Activated T-cell treated with anti-CD3 and anti-CD28 coated beads, Interleukin-2, amount 50 U/mL, for 72 hours (primary cell): ENCODE data around the gene FRMD1. TPM values are rescaled to one million over a fixed set of nuclear protein-coding genes. Genes with fewer than 3 reads are reported as not detected.

Experiments
- ATAC-seq, 2 donors: fragments of 150-1000 bp; cut with Tn5 transposase; replicated peaks in 1 of 2; 2 replicates each; pipeline ENCODE4 v1.10.0; 2021; ENCODE audit warnings: moderate library complexity in 2 of 2, mild to moderate bottlenecking in 1 of 2
- DNase-seq, 2 donors: peaks; one replicate each; pipeline ENCODE4 v3.0.0; 2021 to 2022; ENCODE audit warnings: mixed read lengths in 1 of 2
- H3K27ac Mint-ChIP-seq: one replicate; pipeline ENCODE4 v1.8.0; 2022; ENCODE audit warnings: mild to moderate bottlenecking, moderate library complexity, mixed read lengths
- H3K27me3 Mint-ChIP-seq: one replicate; pipeline ENCODE4 v1.8.0; 2022; ENCODE audit warnings: low read depth, mixed read lengths
- H3K36me3 Mint-ChIP-seq, 2 donors: one replicate each; pipeline ENCODE4 v1.8.0; 2022; ENCODE audit warnings: mixed read lengths in 2 of 2, mild to moderate bottlenecking in 1 of 2; ENCODE audit not compliant: insufficient read depth in 2 of 2
- H3K4me1 Mint-ChIP-seq: one replicate; pipeline ENCODE4 v1.8.0; 2022; ENCODE audit warnings: low read depth, mixed read lengths
- H3K4me3 Mint-ChIP-seq, 2 donors: one replicate each; pipeline ENCODE4 v1.8.0; 2022; ENCODE audit warnings: mild to moderate bottlenecking in 2 of 2, mixed read lengths in 2 of 2, moderate library complexity in 2 of 2
- H3K9me3 Mint-ChIP-seq, 2 donors: one replicate each; pipeline ENCODE4 v1.8.0; 2022; ENCODE audit warnings: mixed read lengths in 2 of 2
- total RNA-seq, 2 donors: library from RNA; stranded (reverse); gene quantifications; one replicate each; pipeline ENCODE4 v1.2.3, GENCODE V29; 2022

Gene FRMD1
- total RNA-seq, 2 donors from 2014 or later, result 0.05 to 0.09 TPM

DNA sequence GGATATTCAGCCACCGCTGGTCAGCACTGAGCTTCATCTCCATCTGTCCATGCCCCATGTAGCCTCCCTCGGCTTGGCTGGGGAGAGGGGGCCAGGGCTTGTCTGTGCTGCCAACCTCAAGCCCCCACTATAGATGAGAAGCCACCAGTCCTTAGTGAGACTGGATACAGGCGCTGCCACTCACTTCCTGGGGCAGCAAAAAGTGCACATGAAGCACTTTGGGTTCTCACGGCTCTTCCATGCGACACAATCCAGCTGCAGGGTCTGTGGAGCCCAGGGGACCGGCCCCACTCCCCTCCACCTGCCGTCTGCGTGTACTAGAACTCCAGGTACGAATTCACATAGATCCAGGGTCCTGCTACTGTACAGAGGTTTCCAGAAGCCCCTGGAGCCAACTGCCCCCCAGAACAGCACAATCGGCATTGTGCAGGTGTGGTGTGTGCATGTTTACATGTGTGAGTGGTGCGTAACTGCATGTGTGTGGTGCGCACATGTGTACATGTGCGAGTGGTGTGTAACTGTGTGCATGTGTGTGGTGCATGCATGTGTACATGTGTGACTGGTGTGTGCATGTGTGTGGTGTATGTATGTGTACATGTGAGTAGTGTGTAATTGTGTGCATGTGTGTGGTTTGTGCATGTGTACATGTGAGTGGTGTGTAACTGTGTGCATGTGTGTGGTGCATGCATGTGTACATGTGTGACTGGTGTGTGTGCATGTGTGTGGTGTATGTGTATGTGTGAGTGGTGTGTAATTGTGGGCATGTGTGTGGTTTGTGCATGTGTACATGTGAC, 4.9 kb downstream of the FRMD1 start:
- no peaks in the 10 kb centered on the region for H3K27me3 Mint-ChIP-seq
- no peak overlapping the region for H3K27ac Mint-ChIP-seq
- H3K9me3 Mint-ChIP-seq, result no peaks in the 10 kb centered on the region
- no peaks in the 10 kb centered on the region for H3K4me1 Mint-ChIP-seq
- no peaks in the 10 kb centered on the region for H3K36me3 Mint-ChIP-seq
- no peak for DNase-seq
- no peak for ATAC-seq
- H3K4me3 Mint-ChIP-seq, result no peak overlapping the region

DNA sequence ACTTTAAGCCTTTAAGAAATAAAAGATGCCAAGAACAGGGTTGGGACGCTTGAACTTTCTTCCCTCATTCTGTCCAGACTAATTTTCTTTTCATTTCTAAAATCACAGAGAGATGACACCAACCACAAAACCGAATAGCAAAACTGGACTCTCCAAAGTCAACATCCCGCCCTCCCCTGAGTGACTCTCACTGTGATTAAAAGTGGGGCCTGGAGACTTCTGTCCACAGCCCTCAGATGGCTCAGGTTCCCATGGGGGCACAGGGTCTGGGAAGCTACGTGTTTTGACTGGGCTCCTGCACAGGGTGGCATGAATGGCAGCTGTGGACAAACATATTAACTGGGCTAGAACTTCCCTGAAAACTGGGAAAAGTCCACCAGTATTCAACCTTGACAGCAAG, 6.3 kb downstream of the FRMD1 start:
- Mint-ChIP-seq H3K9me3 (no peaks in the 10 kb centered on the region), H3K27me3 (no peaks in the 10 kb centered on the region), H3K36me3 (no peaks in the 10 kb centered on the region), H3K27ac (no peak overlapping the region), H3K4me1 (no peaks in the 10 kb centered on the region), H3K4me3 (no peak overlapping the region)
- no peak for ATAC-seq
- no peak for DNase-seq

DNA sequence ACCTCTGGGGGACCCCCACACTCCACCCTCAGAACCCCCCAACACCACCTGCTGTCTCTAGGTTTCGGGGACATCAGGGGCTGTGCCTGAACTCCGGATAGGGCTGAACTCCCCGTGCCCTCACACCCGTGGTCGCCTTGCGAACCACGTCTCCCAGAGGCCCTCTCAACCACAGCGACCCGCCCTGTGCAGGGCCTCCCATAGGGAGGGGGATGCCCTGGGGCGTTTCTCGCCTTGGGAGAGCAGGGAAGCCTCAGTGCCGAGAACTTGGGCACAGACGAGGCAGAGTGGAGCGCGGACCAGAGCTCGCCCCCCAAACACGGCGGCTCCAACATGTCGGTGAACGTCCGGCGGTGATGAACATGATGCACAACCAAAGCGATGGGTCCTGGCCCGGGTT, 6.8 kb downstream of the FRMD1 start:
- H3K27me3 Mint-ChIP-seq, result no peaks in the 10 kb centered on the region
- H3K36me3 Mint-ChIP-seq, result no peaks in the 10 kb centered on the region
- no peaks in the 10 kb centered on the region for H3K4me1 Mint-ChIP-seq
- H3K4me3 Mint-ChIP-seq, result no peak overlapping the region
- ATAC-seq, result no peak
- H3K9me3 Mint-ChIP-seq, result no peaks in the 10 kb centered on the region
- H3K27ac Mint-ChIP-seq, result no peak overlapping the region
- no peak for DNase-seq

DNA sequence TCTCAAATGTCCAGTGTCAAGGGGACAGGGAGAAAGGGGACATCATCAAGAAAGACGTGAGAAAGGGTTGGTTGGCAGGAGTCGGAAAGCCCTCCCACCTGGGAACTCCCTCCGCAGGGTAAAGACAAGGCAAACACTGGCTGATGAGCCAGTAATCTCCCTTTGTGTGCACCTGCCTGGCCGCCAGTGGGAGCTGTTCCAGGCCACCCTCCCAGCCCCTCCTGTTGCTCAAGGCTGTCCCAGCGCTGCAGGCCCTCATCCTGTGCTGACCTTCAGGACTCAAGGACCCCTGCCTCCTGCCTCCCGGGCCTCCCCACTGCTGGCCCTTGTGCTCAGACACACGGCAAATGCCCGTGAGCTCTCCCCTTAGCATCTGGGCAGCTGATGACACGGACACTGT, 7.4 kb downstream of the FRMD1 start:
- H3K36me3 Mint-ChIP-seq, result no peaks in the 10 kb centered on the region
- no peaks in the 10 kb centered on the region for H3K27me3 Mint-ChIP-seq
- no peaks in the 10 kb centered on the region for H3K9me3 Mint-ChIP-seq
- H3K27ac Mint-ChIP-seq, result no peak overlapping the region
- ATAC-seq (no peak), DNase-seq (no peak)
- no peaks in the 10 kb centered on the region for H3K4me1 Mint-ChIP-seq
- no peak overlapping the region for H3K4me3 Mint-ChIP-seq

DNA sequence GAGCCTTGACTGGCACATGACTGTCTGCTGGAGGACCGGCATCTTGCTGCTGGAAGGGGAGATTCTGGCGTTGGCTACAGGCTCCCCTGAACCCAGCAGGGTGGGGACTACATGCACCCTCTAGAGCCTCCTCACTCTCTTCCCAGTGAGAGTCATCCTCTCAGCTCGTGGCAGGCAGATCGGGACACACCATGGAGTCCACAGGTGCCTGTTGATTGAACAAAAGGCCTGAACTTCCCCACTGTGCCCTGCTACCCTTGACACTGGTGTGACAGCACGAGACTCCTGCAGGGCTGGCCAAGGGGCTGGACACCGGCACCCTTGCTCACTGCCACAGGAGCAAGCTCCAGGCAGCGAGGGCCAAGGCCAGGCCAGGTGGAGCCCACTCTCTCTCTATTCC, 8.2 kb downstream of the FRMD1 start:
- Mint-ChIP-seq H3K4me3 (no peak overlapping the region), H3K4me1 (no peaks in the 10 kb centered on the region), H3K27ac (no peak overlapping the region), H3K27me3 (no peaks in the 10 kb centered on the region), H3K9me3 (no peaks in the 10 kb centered on the region), H3K36me3 (no peaks in the 10 kb centered on the region)
- ATAC-seq (no peak), DNase-seq (no peak)

DNA sequence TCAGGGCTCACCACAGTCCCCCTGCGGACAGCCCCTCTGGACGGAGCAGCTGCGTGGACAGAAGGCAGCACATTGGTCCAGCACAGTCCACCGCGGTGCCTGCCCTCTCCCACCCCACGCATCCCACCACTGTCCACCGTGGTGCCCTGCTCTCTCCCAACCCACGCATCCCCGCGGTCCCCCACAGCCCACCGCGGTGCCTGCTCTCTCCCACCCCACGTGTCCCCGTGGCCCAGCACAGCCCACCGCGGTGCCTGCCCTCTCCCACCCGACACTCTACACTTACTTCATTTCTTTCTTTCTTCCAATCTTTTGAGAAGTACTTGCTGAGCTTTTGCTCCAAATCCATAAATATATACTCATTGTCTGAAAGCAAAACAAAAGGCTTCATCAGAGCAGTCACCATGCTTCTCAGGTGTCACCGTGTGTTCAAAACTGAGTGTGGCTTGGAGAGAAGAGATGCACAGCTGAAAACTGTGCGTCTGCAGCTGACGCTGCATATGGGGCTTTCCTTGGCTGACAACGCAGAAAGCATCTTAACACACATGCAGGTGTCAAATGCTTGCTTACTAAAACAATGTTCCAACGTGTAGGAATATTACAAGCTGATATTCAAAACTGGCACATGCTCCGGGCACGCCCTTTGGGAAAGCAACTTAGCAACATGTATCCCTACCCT, 11.8 kb downstream of the FRMD1 start:
- H3K4me1 Mint-ChIP-seq, result no peaks in the 10 kb centered on the region
- H3K27me3 Mint-ChIP-seq, result no peaks in the 10 kb centered on the region
- H3K27ac Mint-ChIP-seq, result no peak overlapping the region
- no peaks in the 10 kb centered on the region for H3K36me3 Mint-ChIP-seq
- no peak overlapping the region for H3K4me3 Mint-ChIP-seq
- ATAC-seq (no peak), DNase-seq (no peak)
- H3K9me3 Mint-ChIP-seq, result no peaks in the 10 kb centered on the region

DNA sequence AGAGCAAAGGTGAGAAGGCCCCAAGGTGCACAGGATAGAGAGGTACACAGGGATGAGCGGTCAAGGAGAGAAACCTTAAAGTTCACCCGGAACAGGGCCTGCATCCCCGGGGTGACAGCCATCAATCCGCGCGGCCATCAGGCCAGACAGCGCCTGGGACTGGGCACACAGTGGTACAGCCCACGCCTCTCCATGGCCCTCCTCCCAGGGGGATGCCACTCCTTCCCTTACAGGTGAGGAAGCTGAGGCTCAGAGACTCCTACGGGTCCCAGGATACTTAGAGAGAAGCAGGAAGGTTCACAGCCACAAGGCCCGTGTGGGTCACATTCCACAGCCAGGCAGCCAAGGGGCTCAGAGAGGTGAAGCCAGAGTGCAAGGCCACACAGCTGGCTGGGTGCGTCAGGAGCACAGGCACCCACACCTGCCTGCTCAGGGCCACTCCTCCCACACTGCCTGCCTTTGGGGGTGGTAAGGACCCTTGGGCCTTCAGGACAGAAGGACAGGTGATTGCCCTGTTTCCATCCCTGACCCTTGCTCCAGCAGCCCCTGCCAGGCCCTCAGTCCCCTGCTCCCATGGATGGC, 14.7 kb downstream of the FRMD1 start:
- no peak for ATAC-seq
- H3K27me3 Mint-ChIP-seq, result no peaks in the 10 kb centered on the region
- no peaks in the 10 kb centered on the region for H3K4me1 Mint-ChIP-seq
- H3K9me3 Mint-ChIP-seq, result no peaks in the 10 kb centered on the region
- H3K4me3 Mint-ChIP-seq, result no peak overlapping the region
- DNase-seq, result no peak
- no peak overlapping the region for H3K27ac Mint-ChIP-seq
- no peaks in the 10 kb centered on the region for H3K36me3 Mint-ChIP-seq

DNA sequence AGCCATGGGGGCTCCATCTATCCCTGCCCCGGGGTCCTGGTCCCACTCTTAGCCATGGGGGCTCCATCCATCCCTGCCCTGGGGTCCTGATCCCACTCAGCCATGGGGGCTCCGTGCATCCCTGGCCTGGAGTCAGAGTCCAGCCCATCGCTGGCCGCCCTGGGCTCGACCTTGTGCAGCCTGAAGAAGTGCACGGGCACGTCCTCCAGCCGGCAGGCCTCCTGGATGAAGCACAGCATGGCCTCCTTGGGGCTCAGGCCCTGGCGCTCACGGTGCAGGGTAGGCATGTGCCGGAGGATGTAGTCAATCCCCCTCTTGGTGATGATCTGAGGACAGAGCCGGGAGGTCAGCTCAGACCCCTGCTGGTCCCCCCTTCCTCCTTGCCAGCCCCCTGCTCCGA, 15.6 kb downstream of the FRMD1 start:
- no peaks in the 10 kb centered on the region for H3K27me3 Mint-ChIP-seq

DNA sequence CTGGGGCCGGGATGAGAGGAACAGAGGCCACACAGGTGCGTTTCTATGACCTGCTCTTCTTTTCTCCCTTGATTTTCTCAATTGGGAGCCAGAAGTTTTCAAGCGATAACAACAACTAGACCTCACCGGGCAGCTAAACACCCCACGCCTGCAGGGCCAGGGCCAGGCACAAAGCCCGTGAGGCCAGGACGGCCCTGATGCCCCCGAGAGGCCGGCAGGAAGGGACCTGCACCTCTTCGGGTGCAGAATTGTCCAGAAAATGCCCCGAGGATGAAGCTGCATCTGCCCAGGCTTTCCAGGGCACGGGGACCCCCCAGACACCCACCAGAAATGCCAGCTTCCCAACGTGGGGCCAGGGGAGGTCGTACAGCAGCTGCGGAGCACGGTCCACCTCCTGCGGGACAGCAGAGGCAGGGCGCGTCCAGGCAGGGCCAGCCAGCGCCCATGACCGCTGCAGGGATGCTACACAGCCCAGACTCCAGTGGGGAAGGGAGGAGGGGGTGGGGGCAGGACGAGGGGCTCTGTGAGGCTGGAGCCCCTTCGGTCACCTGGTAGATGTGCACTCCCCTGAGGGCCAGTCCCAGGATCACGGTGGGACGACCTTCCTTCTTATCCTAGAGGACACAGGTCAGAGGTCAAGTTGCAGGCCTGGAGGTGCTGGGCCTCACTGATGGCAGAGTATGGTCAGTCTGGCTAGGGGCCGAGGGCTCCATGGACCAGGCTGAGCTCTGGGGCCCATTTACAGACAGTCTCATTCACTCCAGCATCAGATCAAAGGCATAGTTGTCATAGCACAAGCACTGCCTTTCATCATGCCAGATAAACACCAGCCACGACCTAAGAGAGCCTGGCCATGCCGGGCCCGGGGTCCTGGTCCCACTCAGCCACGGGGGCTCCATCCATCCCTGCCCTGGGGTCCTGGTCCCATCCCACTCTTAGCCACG, 16.4 kb downstream of the FRMD1 start:
- no peaks in the 10 kb centered on the region for H3K27me3 Mint-ChIP-seq
- DNase-seq (no peak), ATAC-seq (no peak)
- no peak overlapping the region for H3K27ac Mint-ChIP-seq
- H3K4me1 Mint-ChIP-seq, result no peaks in the 10 kb centered on the region
- no peak overlapping the region for H3K4me3 Mint-ChIP-seq
- no peaks in the 10 kb centered on the region for H3K9me3 Mint-ChIP-seq
- H3K36me3 Mint-ChIP-seq, result no peaks in the 10 kb centered on the region

More for the DNA sequence above, 15.6 kb downstream of the FRMD1 start:
- Mint-ChIP-seq H3K4me1 (no peaks in the 10 kb centered on the region), H3K4me3 (no peak overlapping the region), H3K27ac (no peak overlapping the region), H3K9me3 (no peaks in the 10 kb centered on the region), H3K36me3 (no peaks in the 10 kb centered on the region)
- DNase-seq, result no peak
- ATAC-seq, result no peak

DNA sequence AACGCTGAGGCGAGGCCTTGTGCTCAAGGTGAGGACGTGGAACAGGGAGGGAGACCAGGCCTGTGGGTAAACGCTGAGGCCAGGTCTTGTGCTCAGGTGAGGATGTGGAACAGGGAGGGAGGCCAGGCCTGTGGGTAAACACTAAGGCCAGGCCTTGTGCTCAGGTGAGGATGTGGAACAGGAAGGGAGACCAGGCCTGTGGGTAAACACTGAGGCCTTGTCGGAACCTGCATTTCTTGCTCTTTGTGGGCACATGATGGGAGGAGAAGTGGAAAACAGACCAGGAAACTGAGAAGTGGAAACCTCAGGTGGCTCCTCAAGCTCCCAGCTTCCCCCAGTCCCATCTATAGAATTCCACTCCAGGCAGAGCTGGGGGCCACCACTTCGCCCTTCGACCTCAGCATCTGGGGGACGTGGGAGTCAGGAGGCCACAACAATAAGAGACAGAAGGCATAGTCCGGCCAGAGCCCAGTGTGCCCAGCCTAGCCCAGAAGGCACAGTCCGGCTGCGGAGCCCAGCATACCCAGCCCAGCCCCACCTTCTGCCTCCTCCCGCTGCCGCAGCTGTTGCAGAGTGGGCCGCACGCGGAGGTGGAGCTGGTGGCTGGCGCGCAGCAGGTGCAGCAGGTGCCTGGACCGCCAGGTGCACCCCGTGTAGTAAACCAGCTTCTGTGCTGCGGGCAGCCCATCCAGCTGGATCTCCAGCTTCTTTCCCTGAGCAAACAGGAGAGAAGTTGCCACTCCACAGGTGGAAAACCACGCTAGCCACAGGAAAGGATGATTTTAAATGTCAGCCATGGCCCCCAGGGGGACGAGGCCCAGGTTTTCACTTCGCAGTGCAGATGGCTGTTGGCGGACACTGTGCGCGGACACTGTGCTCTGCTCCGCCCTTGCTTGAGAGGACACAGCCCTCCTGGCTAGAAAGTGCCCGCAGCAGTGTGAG, 17.5 kb downstream of the FRMD1 start:
- H3K27me3 Mint-ChIP-seq, result no peaks in the 10 kb centered on the region
- no peaks in the 10 kb centered on the region for H3K36me3 Mint-ChIP-seq
- no peak overlapping the region for H3K4me3 Mint-ChIP-seq
- H3K27ac Mint-ChIP-seq, result no peak overlapping the region
- no peaks in the 10 kb centered on the region for H3K9me3 Mint-ChIP-seq
- no peaks in the 10 kb centered on the region for H3K4me1 Mint-ChIP-seq
- ATAC-seq, result no peak
- DNase-seq, result no peak

DNA sequence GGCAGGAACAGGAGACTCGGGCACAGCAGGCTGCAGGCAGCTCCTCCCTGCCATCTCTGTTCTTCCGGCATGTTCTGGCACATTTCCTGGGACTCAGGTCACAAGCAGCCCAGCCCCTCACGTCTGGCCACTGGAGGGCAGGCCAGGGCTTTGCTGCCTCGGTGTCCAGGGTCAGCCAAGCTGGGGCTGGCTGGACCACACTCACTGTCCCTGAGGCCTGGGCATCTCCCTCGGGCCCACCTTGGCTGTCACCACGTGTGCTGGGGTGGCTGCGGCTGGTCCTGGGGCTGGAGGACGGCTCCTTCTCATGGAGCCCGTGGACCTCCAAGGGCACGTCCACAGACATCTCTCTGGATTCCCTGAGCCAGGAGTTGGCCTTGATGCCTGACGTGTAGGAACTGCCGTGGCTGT, 18.5 kb downstream of the FRMD1 start:
- no peak overlapping the region for H3K27ac Mint-ChIP-seq
- no peaks in the 10 kb centered on the region for H3K9me3 Mint-ChIP-seq
- ATAC-seq, result no peak
- no peak for DNase-seq
- no peaks in the 10 kb centered on the region for H3K27me3 Mint-ChIP-seq
- no peaks in the 10 kb centered on the region for H3K36me3 Mint-ChIP-seq
- H3K4me3 Mint-ChIP-seq, result no peak overlapping the region
- no peaks in the 10 kb centered on the region for H3K4me1 Mint-ChIP-seq
